Hepatic stellate cell (primary cell): ENCODE data around the gene LCE3A.
"Not testable (repeated sequence)": the region's sequence is repeated elsewhere in the genome, so short reads cannot be mapped to it uniquely, and the experiment has no call there.

ENCODE experiments used
- DNase-seq: peaks from one replicate; pipeline ENCODE4 v3.0.0; 2011; ENCODE audit warnings: low spot score

Gene LCE3A

GRCh38 chr1:152622803-152623202, at the start of gene LCE3A:
Gene LCE3A, minus strand, starts transcription at chr1:152623103. Its CDS starts 0 bp downstream, at chr1:152623103.
- DNase-seq: no peak

GRCh38 chr1:152667648-152668047, 44.7 kb upstream of the LCE3A start:
- DNase-seq: no peak

GRCh38 chr1:152666171-152666570, 43.3 kb upstream of the LCE3A start:
- DNase-seq: not testable (repeated sequence)

- no peak for DNase-seq
Observed at GRCh38 chr1:152663098-152663497, 40.2 kb upstream of the LCE3A start, which contains the start of gene LCE2D. Gene LCE2D, plus strand, starts transcription at chr1:152663380. Its CDS starts 726 bp downstream, at chr1:152664106.

GRCh38 chr1:152658649-152659048, 35.7 kb upstream of the LCE3A start:
- DNase-seq: no peak

- no peak for DNase-seq
Observed at GRCh38 chr1:152657677-152658076, 34.8 kb upstream of the LCE3A start.

- no peak for DNase-seq
Observed at GRCh38 chr1:152656459-152656858, 33.6 kb upstream of the LCE3A start.

- peak; percentile 24 for DNase-seq
Observed at GRCh38 chr1:152654110-152654509, 31.2 kb upstream of the LCE3A start.

GRCh38 chr1:152646656-152647055, 23.8 kb upstream of the LCE3A start:
- no peak for DNase-seq

- DNase-seq: no peak
Observed at GRCh38 chr1:152645146-152645545, 22.2 kb upstream of the LCE3A start.

GRCh38 chr1:152643945-152644344, 21.0 kb upstream of the LCE3A start:
- DNase-seq: no peak

GRCh38 chr1:152640351-152640750, 17.4 kb upstream of the LCE3A start:
- no peak for DNase-seq

GRCh38 chr1:152630596-152630995, 7.7 kb upstream of the LCE3A start:
- DNase-seq: no peak

GRCh38 chr1:152626744-152627143, 3.8 kb upstream of the LCE3A start:
- no peak for DNase-seq

- no peak for DNase-seq
Observed at GRCh38 chr1:152623203-152623844, 421 bp upstream of the LCE3A start.

- DNase-seq: no peak
Observed at GRCh38 chr1:152621993-152622392, 910 bp downstream of the LCE3A start.

GRCh38 chr1:152613511-152613910, 9.4 kb downstream of the LCE3A start, which contains the start of gene LCE3B:
Gene LCE3B, plus strand, starts transcription at chr1:152613811. Its CDS starts 0 bp downstream, at chr1:152613811.
- DNase-seq: no peak

GRCh38 chr1:152599934-152600333, 23.0 kb downstream of the LCE3A start, which contains the start of gene LCE3C:
Gene LCE3C, plus strand, starts transcription at chr1:152600234. Its CDS starts 498 bp downstream, at chr1:152600732.
- no peak for DNase-seq

GRCh38 chr1:152596986-152597385, 25.9 kb downstream of the LCE3A start:
- DNase-seq: no peak

GRCh38 chr1:152585586-152585985, 37.3 kb downstream of the LCE3A start:
- no peak for DNase-seq

GRCh38 chr1:152582647-152583046, 40.3 kb downstream of the LCE3A start:
- DNase-seq: no peak

GRCh38 chr1:152580433-152580832, 42.5 kb downstream of the LCE3A start, which contains the start of gene LCE3D:
Gene LCE3D, minus strand, starts transcription at chr1:152580516. Its CDS starts 580 bp downstream, at chr1:152579936.
- no peak for DNase-seq

- DNase-seq: not testable (repeated sequence)
Observed at GRCh38 chr1:152579526-152579925, 43.4 kb downstream of the LCE3A start.

GRCh38 chr1:152577168-152577567, 45.7 kb downstream of the LCE3A start:
- no peak for DNase-seq
